BJ (cell line): ENCODE data around the gene CRTC1. TPM values are rescaled to one million over a fixed set of nuclear protein-coding genes. Genes with fewer than 3 reads are reported as not detected.

Source experiments
- CTCF ChIA-PET: fragments of 350-600 bp; formaldehyde crosslinking; extraction: SDS; loops from one replicate; lab custom pipeline; 2021; ENCODE audit warnings: antibody characterized with exemption, inconsistent platforms; lab: Yijun Ruan, JAX
- POLR2A ChIA-PET: fragments of 300-600 bp; sonication (Branson Sonifier 250); formaldehyde crosslinking; extraction: SDS; loops from one replicate; lab custom pipeline; 2021; ENCODE audit warnings: antibody characterized with exemption; lab: Charles Lee
- DNase-seq: peaks from one replicate; pipeline ENCODE4 v3.0.0-alpha.2; 2011; ENCODE audit warnings: low read depth
- H3K27me3 ChIP-seq: 2 replicates; pipeline ENCODE4 v1.6.0; 2011; ENCODE audit warnings: low read length; ENCODE audit not compliant: control insufficient read depth, insufficient read depth
- H3K36me3 ChIP-seq: 2 replicates; pipeline ENCODE4 v1.5.1; 2011; ENCODE audit warnings: low read length; ENCODE audit not compliant: control insufficient read depth, insufficient read depth
- H3K4me3 ChIP-seq: 2 replicates; pipeline ENCODE4 v1.5.1; 2011; ENCODE audit warnings: low read depth, mild to moderate bottlenecking, control low read depth, low read length
- polyA plus RNA-seq: library from polyadenylated mRNA; depleted of rRNA; stranded (reverse); fragments of >200 nt; gene quantifications from 2 replicates; pipeline ENCODE4 v1.2.3, GENCODE V29; 2011
- TF ChIP-seq, protein P1 (sequence below): IDR thresholded peaks from 2 replicates; pipeline ENCODE4 v1.5.1; 2011; ENCODE audit warnings: low read depth, mild to moderate bottlenecking, control low read depth, inconsistent platforms, low read length, moderate library complexity; ENCODE audit not compliant: insufficient read depth

Gene CRTC1
- polyA plus RNA-seq, 1 experiment = 1.5 TPM

DNA sequence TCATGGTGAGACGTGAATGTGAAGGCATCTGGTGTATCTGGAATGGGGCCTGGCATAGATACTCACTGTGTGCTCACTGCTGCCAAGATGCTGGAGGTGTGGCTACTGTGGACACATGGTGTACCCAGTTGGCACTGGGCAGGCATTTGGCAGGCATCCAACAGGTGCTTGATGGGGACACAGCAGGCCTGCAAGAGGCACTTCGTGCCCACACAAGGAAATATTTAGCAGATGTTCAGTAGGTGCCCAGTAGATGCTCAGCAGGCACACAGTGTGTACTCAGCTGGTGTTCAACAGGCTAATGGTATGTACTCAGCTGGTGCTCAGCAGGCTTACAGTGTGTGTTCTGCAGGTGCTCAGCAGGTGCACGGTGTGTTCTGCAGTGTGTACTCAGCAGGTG lies 14.2 kb downstream of the CRTC1 start:
- CTCF ChIA-PET = no interaction called here
- Histone ChIP-seq H3K27me3 (no peaks in the 10 kb centered on the region), H3K36me3 (no peaks in the 10 kb centered on the region), H3K4me3 (no peak overlapping the region)
- TF ChIP-seq, protein P1, sequence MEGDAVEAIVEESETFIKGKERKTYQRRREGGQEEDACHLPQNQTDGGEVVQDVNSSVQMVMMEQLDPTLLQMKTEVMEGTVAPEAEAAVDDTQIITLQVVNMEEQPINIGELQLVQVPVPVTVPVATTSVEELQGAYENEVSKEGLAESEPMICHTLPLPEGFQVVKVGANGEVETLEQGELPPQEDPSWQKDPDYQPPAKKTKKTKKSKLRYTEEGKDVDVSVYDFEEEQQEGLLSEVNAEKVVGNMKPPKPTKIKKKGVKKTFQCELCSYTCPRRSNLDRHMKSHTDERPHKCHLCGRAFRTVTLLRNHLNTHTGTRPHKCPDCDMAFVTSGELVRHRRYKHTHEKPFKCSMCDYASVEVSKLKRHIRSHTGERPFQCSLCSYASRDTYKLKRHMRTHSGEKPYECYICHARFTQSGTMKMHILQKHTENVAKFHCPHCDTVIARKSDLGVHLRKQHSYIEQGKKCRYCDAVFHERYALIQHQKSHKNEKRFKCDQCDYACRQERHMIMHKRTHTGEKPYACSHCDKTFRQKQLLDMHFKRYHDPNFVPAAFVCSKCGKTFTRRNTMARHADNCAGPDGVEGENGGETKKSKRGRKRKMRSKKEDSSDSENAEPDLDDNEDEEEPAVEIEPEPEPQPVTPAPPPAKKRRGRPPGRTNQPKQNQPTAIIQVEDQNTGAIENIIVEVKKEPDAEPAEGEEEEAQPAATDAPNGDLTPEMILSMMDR = no peak
- DNase-seq = no peak
- POLR2A ChIA-PET = no interaction called here

DNA sequence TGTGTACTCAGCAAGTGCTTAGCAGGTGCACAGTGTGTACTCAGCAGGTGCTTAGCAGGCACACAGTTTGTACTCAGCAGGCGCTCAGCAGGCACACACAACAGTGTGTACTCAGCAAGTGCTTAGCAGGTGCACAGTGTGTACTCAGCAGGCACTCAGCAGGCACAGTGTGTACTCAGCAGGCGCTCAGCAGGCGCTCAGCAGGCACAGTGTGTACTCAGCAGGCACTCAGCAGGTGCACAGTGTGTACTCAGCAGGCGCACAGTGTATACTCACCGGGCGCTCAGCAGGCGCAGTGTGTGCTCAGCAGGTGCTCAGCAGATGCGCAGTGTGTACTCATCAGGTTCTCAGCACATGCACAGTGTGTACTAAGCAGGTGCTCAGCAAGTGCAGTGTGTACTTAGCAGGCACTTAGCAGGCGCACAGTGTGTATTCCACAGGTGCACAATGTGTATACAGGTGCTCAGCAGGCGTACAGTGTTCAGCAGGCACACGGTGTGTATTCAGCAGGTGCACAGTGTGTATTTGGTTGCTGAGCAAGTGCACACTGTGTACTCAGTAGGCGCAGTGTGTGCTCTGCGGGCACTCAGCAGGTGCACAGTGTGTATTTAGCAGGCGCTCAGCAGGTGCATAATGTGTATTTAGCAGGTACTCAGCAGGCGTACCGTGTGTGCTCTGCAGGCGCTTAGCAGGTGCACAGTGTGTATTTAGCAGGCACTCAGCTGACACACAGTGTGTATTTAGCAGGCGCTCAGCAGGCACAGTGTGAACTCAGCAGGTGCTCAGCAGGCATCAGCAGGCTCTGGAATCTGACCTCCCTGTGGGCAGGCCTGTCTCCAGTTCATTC lies 15.1 kb downstream of the CRTC1 start:
- POLR2A ChIA-PET = no interaction called here

DNA sequence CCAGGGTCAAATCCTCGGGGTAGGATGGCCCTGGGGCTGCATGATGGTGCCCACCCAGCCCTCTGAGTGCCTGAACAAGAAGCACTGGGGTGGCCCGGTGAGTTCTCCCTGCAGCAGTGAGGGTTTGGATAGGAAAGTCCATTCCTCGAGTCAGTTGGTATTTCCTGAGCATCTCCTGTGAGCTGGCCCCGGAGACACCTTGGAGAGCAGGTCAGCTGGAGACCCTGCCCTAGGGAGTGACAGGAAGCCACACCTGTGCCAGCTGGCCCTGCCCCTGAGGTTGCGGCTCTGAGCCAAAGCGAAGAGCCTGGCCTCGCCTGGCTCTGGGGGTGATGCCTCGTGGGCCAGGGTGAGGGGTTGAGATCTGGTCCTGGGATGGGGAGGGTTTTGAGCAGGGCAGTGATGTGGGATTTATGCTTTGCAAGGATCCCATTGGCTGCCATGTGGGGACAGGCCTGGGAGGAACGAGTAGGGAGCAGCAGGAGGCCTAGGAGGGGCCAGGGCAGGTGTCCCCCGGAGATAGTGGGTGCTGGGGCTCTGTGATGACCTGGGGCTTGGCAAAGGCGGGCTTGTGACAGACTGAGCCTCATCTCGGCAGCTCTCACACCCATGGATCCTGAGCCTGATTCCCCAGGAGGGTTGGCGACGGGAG lies 16.0 kb downstream of the CRTC1 start:
- ChIA-PET POLR2A (no interaction called here), CTCF (no interaction called here)
- TF ChIP-seq, protein P1 = no peak
- Histone ChIP-seq H3K4me3 (no peak overlapping the region), H3K27me3 (no peaks in the 10 kb centered on the region), H3K36me3 (no peaks in the 10 kb centered on the region)
- DNase-seq = no peak

More for the DNA sequence above, 15.1 kb downstream of the CRTC1 start:
- Histone ChIP-seq H3K27me3 (no peaks in the 10 kb centered on the region), H3K36me3 (no peaks in the 10 kb centered on the region), H3K4me3 (no peak overlapping the region)
- no peak for DNase-seq
- TF ChIP-seq, protein P1 = no peak
- CTCF ChIA-PET = no interaction called here

DNA sequence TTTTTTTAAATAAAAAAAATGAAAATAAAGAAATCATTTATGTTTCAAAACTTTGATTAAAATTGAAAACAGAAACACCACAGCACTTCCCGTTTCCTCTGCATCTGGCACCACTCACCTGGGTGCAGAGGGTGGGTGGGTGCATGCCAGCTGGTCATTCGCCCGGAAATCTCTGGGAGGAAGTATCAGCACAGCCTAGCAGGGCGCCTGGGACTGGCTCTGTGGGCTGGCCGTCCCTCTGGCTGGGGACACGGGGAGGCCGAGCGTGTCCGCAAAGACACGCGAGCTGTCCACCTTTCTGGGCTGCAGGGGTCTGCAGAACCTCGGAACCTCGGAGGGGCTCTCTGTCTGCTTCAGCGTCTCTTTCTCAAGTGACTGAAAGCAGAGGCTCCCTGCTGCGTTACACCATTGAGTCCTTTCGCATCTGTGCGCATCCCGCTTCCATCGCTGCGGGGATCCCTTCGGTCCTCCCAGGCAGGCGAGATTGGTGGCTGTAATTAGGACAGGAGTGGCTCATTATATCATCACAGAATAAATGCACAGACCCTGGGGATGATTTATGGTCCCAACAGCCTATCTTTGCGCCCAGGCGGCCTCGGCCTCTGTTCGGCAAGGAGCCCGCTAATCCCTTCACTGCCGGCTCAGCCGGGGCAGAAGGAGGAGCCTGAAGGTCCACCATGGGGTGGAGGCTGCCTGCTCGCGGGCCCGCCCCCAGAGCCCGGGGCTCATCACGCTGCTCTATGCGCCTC lies 17.2 kb downstream of the CRTC1 start:
- no peaks in the 10 kb centered on the region for H3K36me3 ChIP-seq
- H3K4me3 ChIP-seq = peak overlapping the region; percentile 2
- H3K27me3 ChIP-seq = no peaks in the 10 kb centered on the region
- TF ChIP-seq, protein P1 = no peak
- POLR2A ChIA-PET = no interaction called here
- DNase-seq = no peak
- CTCF ChIA-PET = interaction anchor here (1.2 kb wide), 1 partner anchor 9 kb away, joined by 3 read pairs; no protein-coding TSS in a partner anchor

DNA sequence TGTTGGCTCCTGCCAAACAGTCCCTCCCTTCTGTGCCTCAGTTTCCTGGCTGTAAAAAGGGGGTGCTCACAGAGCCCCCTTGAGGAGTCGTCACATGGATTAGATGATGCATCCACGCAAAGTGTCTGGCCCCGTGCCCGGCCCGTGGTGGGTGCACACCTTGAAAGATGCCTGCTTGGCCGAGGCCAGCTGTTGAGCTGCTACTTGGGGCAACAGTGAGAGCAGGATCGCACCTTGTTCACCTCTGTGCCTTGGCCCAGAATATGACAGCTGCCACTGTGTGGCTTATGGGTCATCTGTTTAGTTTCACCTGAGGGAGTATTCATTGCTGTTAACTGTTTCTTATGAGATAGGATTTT lies 17.7 kb downstream of the CRTC1 start:
- TF ChIP-seq, protein P1 = no peak
- ChIA-PET POLR2A (no interaction called here), CTCF (interaction anchor here (1.2 kb wide), 1 partner anchor 8 kb away, joined by 3 read pairs; no protein-coding TSS in a partner anchor)
- no peak for DNase-seq
- Histone ChIP-seq H3K4me3 (no peak overlapping the region), H3K36me3 (no peaks in the 10 kb centered on the region), H3K27me3 (no peaks in the 10 kb centered on the region)
